ENCODE measurements around the gene SLC38A9. TPM values are rescaled to one million over a fixed set of nuclear protein-coding genes. Genes with fewer than 3 reads are reported as not detected.
"Not testable (repeated sequence)": the region's sequence is repeated elsewhere in the genome, so short reads cannot be mapped to it uniquely, and the experiment has no call there.

SLC38A9 gene
- total RNA-seq, 1 experiment from 2014 or later, result 12.9 TPM

DNA sequence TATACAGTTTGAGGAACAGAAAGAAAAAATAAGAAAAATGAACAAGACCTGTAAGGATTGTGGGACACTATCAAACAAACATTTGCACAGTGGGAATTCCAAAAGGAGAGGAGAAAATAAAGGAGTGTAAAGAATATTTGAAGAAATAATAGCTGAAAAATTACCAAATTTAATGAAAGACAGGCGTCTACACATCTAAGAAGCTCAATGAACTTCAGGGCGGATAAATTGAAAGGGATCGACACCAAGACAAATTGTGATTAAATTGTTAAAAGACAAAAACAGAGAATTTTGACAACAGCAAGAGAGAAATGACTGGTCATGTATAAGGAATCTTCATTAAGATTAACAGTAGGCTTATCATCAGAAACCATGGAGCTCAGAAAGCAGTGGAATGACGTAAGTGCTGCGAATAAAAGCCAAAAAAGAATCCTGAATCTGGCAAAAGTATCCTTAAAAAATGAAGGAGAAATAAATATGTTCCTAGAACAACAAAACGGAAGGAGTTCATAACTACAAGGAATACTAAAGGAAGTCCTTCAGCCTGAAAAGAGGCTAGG, 3.5 kb upstream of the SLC38A9 start:
- no peaks in the 10 kb centered on the region for H3K27me3 ChIP-seq
- H3K36me3 ChIP-seq, result no peaks in the 10 kb centered on the region
- H3K9me3 ChIP-seq, result peaks cover 4% of the 10 kb centered on the region; the same call in 1 of the 2 replicates
- no peak overlapping the region for H3K4me3 ChIP-seq
- no peak for DNase-seq

GRCh38 chr5:55714749-55715148, 2.6 kb upstream of the SLC38A9 start:
- Histone ChIP-seq H3K9me3 (peaks cover 4% of the 10 kb centered on the region; the same call in 1 of the 2 replicates), H3K27me3 (no peaks in the 10 kb centered on the region), H3K36me3 (no peaks in the 10 kb centered on the region), H3K4me3 (no peak overlapping the region)
- no peak for DNase-seq

GRCh38 chr5:55714339-55714738, 2.2 kb upstream of the SLC38A9 start:
- DNase-seq, result no peak
- Histone ChIP-seq H3K4me3 (no peak overlapping the region), H3K9me3 (peaks cover 4% of the 10 kb centered on the region; the same call in 1 of the 2 replicates), H3K27me3 (no peaks in the 10 kb centered on the region), H3K36me3 (no peaks in the 10 kb centered on the region)

DNA sequence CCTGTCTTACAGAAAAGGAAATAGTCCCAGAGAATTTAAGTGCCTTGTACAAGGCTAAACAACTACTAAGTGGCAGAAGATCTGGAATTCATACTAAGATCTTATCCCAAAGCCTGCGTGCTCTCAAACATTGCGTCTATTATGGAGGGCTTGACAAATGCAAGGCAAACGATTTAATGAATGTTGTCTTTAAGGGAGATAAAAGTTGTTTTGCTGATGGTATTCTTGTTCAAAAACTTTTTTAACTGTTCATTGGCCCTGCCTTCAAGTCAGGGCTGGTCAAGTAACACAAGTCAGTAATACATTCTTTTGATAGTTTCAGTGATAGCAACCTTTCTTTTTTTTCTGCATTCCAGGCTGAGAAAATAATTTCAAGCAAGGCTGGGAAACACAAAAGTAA, 1.7 kb upstream of the SLC38A9 start:
- H3K4me3 ChIP-seq, result no peak overlapping the region
- peaks cover 4% of the 10 kb centered on the region; the same call in 1 of the 2 replicates for H3K9me3 ChIP-seq
- DNase-seq, result no peak
- no peaks in the 10 kb centered on the region for H3K36me3 ChIP-seq
- no peaks in the 10 kb centered on the region for H3K27me3 ChIP-seq

DNA sequence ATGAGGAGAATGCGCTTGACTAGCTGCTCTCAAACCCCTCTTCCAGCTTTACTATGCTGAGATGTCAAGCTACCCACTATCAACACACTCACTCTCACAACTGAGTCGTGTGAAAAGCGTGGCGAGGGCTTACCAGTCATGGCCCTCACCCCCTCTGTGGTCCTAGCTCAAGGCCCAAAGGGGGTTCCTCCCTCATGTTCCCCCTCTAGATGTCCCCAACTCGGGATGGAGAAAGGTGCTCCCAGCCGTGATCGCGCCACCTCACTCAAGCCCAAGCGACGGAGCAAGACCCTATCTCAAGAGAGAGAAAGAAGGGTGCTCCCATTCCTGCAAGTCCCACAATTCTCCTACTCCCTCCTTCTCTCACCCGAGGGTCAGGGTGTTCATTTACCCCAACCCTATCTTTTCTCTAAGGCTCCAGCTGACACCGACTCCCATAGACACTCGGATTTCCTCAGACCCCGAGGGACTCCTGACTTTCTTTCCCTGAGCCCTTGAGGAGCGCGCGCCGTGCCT, 559 bp downstream of the SLC38A9 start:
- Histone ChIP-seq H3K4me3 (peak overlapping the region; percentile 74), H3K27me3 (no peaks in the 10 kb centered on the region), H3K9me3 (peaks cover 4% of the 10 kb centered on the region; the same call in 1 of the 2 replicates), H3K36me3 (no peaks in the 10 kb centered on the region; the same call in 1 of the 2 replicates)
- DNase-seq, result no peak

DNA sequence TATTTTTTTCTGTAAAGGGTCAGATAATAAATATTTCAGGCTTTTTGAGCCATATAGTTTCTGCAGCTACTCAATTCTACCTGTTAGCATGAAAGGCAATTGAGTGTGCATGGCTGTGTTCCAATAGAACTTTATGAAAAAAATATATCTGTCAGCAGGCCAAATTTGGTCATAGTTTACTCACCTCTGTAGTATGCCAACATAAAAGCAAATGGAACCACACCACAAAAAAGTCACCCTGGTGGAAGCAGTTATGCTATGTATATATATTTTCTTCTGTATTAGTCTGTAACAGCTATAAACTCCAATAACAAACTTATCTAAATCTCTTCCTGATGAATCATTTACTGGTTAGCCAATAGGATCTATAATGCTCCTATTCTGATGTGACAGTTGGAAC, 3.4 kb downstream of the SLC38A9 start:
- no peaks in the 10 kb centered on the region; the same call in 1 of the 2 replicates for H3K36me3 ChIP-seq
- no peak for DNase-seq
- H3K4me3 ChIP-seq, result no peak overlapping the region
- no peaks in the 10 kb centered on the region for H3K9me3 ChIP-seq
- H3K27me3 ChIP-seq, result no peaks in the 10 kb centered on the region

DNA sequence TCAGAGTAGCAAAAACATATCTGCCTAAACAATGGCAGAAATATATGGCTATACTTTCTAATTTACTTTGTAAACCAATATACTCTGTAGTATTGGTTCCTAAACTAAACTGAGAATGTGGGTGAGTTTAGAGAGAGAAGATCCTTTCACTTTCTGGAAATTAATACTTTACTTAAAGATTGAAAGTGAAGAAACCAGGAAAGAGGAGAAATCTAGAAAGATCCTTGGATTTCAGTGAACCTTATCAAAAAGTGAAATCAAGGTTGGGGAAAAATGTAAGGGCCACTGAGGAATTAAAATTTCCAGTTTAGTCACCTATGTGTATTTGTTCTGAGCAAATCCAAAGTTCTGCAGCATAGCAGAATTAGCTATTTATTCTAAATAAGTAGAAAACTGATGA, 5.9 kb downstream of the SLC38A9 start:
- Histone ChIP-seq H3K36me3 (no peaks in the 10 kb centered on the region; the same call in 1 of the 2 replicates), H3K4me3 (no peak overlapping the region), H3K27me3 (no peaks in the 10 kb centered on the region), H3K9me3 (no peaks in the 10 kb centered on the region)
- DNase-seq, result no peak

DNA sequence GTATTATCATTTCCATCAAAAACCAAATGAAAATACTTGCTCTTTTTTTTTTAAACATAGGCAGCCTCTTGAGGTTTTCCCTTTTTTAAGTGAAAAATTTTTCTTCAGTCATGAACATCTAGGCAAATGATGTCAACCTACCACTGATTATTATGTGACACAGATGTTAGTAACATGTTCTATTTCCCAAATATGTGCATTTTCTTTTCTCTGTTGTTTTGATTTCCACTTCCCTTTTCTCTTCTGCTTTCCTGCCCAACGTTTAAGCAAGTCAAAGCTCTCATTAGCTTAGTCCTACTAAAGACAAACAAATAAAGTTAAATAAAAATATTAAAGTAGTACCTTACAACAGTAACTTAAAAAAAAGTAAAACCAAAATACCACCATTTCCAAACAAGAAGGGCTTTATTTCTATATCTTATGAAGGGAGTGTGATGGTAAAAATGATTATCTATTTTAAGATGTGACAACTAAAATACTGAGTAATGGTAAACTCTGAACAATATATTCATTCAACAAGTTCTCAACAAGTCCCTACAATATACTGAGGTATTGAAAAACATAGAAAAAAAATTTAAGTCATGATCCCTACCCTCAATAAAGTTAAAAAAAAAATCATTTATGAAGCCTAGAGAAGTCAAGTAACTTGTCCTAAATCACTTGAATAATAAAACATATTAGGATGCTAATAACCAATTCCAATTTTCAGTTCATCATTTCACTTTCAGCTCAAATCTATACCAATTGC, 9.4 kb downstream of the SLC38A9 start:
- Histone ChIP-seq H3K27me3 (no peaks in the 10 kb centered on the region), H3K36me3 (no peaks in the 10 kb centered on the region; the same call in 1 of the 2 replicates), H3K4me3 (no peak overlapping the region), H3K9me3 (no peaks in the 10 kb centered on the region)
- DNase-seq, result no peak

- no peak overlapping the region for H3K4me3 ChIP-seq
- no peaks in the 10 kb centered on the region for H3K9me3 ChIP-seq
- H3K27me3 ChIP-seq, result no peaks in the 10 kb centered on the region
- DNase-seq, result no peak
- H3K36me3 ChIP-seq, result peaks cover 3% of the 10 kb centered on the region
Observed at GRCh38 chr5:55701462-55702103, 10.5 kb downstream of the SLC38A9 start.

- DNase-seq, result no peak
Observed at GRCh38 chr5:55700745-55701144, 11.4 kb downstream of the SLC38A9 start.

DNA sequence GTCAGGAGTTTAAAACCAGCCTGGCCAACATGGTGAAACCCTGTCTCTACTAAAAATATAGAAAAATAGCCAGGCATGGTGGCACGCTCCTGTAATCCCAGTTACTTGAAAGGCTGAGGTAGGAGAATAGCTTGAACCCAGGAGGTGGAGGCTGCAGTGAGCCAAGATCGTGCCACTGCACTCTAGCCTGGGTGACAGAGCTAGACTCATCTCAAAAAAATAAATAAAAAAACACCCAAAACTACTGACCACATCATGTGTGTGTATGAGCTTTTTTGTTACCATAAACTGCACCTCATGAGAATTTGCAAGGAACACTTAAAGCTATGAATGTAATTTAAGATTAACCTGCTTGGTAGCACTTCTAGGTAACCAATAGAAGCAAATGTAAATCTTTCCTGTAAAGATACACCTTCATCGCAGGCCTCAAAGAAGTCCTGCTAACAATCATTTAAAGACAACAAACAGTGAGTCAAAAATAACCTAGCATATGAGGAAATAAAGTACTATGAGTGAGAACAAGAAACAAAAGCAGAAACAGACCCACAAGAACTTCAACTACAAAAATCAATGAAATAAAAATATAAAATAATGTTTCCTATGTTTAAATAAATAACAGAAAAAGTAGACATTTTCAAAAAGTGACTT, 13.0 kb downstream of the SLC38A9 start:
- no peak for DNase-seq
- Histone ChIP-seq H3K27me3 (no peaks in the 10 kb centered on the region), H3K4me3 (no peak overlapping the region), H3K36me3 (peaks cover 3% of the 10 kb centered on the region), H3K9me3 (no peaks in the 10 kb centered on the region)

More at GRCh38 chr5:55700745-55701144, 11.4 kb downstream of the SLC38A9 start:
- Histone ChIP-seq H3K36me3 (peaks cover 3% of the 10 kb centered on the region), H3K27me3 (no peaks in the 10 kb centered on the region), H3K9me3 (no peaks in the 10 kb centered on the region), H3K4me3 (no peak overlapping the region)

DNA sequence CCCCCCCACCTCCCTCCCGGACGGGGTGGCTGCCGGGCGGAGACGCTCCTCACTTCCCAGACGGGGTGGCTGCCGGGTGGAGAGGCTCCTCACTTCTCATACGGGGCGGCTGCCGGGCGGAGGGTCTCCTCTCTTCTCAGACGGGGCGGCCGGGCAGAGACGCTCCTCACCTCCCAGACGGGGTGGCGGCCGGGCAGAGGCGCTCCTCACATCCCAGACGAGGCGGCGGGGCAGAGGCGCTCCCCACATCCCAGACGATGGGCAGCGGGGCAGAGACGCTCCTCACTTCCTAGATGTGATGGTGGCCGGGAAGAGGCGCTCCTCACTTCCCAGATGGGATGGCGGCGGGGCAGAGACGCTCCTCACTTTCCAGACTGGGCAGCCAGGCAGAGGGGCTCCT, 15.4 kb downstream of the SLC38A9 start:
- not testable (repeated sequence) for H3K27me3 ChIP-seq, H3K4me3 ChIP-seq, H3K9me3 ChIP-seq, DNase-seq, H3K36me3 ChIP-seq

DNA sequence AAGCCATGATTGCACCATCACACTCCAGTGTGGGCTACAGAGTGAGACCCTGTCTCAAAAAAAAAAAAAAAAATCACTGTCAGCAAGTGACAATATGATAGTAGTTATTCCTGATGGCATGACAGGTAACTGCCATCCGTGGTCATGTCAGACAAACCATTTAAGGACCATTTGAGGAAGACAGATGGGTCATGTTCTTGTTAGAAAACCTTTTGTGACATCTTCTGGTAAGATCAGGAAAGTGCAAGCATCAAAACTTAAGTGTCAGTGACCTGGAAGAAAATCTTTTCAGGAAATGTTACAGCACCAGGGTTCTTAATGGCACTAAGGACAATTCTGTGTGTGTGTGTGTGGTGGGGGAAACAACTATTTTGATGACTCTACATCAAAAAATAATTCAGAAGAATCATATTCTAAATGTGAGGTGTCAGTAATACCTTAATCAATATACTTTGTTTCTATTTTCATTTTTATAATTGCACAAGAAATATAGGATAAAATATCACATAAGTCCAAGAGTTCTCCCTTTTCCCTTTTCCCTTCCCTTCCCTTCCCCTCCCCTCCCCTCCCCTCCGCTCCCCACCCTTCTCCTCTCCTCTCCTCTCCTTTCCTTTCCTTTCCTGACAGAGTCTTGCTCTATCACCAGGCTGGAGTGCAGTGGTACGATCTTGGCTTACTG, 17.8 kb downstream of the SLC38A9 start:
- Histone ChIP-seq H3K9me3 (no peaks in the 10 kb centered on the region), H3K27me3 (no peaks in the 10 kb centered on the region), H3K4me3 (no peak overlapping the region), H3K36me3 (peaks cover 3% of the 10 kb centered on the region)
- DNase-seq, result no peak

DNA sequence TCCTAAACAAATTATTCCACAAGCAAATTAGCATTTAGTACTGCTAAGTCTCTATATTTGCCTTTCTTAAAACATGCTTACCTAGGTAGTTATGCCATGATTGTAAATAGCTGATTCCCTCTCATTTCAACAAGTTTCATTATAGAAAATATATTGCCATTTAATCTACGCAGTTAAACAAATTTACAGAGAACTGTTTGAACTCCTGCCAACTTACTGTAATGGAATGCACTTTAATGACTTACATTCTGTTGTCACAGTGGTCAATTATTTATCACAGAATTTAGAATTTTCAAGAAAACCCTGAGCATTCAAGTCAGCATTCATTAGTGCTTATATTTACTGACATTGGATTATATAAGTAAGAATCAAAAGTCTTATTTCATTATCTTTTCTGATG, 19.6 kb downstream of the SLC38A9 start:
- H3K36me3 ChIP-seq, result peaks cover 3% of the 10 kb centered on the region
- no peaks in the 10 kb centered on the region for H3K9me3 ChIP-seq
- no peaks in the 10 kb centered on the region for H3K27me3 ChIP-seq
- no peak for DNase-seq
- no peak overlapping the region for H3K4me3 ChIP-seq

GRCh38 chr5:55692106-55692417, 20.1 kb downstream of the SLC38A9 start:
- Histone ChIP-seq H3K9me3 (no peaks in the 10 kb centered on the region), H3K36me3 (peaks cover under 1% of the 10 kb centered on the region), H3K27me3 (no peaks in the 10 kb centered on the region), H3K4me3 (no peak overlapping the region)
- DNase-seq, result no peak

- H3K36me3 ChIP-seq, result no peaks in the 10 kb centered on the region; the same call in none of the 2 replicates
- DNase-seq, result no peak
- H3K4me3 ChIP-seq, result no peak overlapping the region
- no peaks in the 10 kb centered on the region for H3K9me3 ChIP-seq
- no peaks in the 10 kb centered on the region for H3K27me3 ChIP-seq
Observed at GRCh38 chr5:55691265-55692105, 20.6 kb downstream of the SLC38A9 start.

All from MG63 (cell line).